AG08395 (cell line): ENCODE measurements around the gene APC.
"Not testable (repeated sequence)": the region's sequence is repeated elsewhere in the genome, so short reads cannot be mapped to it uniquely, and the experiment has no call there.

Source experiments
- DNase-seq: peaks from one replicate; pipeline ENCODE4 v3.0.0; 2012; ENCODE audit warnings: mixed read lengths, low spot score

Gene APC

GRCh38 chr5:112716895-112717294 lies 20.8 kb upstream of the APC start:
- not testable (repeated sequence) for DNase-seq

GRCh38 chr5:112717506-112718082 lies 20.1 kb upstream of the APC start:
- DNase-seq = no peak

DNA sequence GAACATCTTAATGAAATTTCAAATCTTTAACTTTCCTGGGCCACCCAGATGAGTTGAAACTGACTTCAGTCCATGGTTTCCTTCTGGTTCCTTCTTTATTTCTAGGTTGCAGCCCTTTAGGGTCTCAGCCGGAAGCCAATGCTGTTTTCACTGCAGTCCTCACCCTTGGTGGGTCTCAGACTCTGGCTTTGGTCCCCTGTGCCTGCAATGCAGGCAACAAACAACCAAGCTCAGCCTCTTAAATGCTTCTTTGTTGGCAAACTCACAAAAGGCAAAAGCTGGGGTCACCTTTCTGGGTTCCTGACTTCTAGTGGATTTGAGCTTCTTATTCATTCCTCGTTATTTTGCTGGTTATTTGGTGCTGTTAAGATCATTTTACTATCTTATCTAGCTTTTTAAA lies 19.3 kb upstream of the APC start:
- DNase-seq = no peak

- DNase-seq = no peak
These were observed 17.1 kb upstream of the APC start for GRCh38 chr5:112720576-112720975.

DNA sequence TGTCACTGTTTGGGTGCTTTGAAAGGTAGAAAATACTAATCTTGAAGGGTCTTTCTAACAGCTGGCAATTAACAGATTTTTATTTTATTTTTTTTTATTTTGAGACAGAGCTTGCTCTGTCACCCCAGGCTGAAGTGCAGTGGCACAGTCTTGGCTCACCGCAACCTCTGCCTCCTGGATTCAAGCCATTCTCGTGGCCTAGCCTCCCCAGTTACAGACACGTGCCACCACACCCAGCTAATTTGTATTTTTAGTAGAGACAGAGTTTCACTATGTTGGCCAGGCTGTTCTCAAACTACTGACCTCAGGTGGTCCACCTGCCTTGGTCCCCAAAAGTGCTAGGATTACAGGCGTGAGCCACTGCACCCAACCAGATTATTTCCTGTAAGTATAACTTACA lies 12.8 kb upstream of the APC start:
- no peak for DNase-seq

DNA sequence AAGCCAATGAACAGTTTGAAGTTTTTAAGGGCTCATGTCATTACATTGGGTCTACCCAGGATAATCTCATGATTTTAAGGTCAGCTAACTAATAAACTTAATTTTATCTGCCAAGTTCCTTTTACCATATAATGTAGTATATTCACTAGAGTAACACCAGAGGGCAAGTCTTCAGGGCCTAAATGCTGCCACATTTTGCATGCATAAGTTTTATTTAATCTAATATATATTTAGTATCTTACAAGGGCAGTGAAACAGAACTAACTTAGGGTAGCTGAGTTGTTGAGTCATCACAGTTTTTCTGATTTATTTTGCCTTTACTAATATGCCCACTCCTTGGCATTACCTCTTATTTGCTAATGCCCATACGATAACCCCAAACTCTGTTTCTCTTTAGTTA lies 8.1 kb upstream of the APC start:
- DNase-seq = no peak

- DNase-seq = no peak
These were observed 5.6 kb upstream of the APC start for GRCh38 chr5:112732131-112732530.

GRCh38 chr5:112733586-112733985 lies 4.1 kb upstream of the APC start:
- DNase-seq = no peak

DNA sequence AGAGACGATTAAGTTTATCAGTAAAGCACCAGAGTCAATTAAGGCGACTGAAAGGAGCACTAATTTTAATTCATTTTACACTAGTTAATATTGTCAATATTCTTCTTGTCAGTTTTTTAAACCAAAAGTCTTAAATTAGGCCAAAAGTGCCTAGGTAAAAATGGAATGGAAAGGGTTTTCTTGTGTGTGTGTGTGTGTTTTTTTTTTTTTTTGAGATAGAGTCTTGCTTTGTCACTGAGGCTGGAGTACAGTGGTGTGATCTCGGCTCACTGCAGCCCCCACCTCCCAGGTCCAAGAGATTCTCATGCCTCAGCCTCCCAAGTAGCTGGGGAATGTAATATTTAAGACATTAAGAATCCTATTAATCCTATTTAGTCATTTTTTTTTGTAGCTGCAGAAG lies 3.1 kb upstream of the APC start:
- no peak for DNase-seq

DNA sequence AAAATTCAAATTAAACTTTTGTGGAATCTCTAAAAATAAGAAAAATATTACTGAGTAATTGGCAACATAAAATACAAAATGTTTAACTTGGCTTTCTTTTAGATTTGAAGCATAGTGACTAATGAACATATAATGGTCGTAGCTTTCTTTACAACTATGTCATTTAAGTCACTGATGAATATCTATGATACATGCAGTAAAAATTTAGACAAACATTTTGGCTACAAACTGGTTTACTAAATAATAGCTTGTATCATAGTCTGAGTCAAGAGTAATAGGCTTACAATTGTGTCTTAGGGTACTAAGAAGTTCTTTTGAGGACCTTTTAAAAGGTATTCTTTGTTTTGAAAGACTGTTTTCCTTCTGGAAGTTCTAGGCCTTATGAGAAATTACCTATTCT lies 2.0 kb upstream of the APC start:
- peak; percentile 44 for DNase-seq

DNA sequence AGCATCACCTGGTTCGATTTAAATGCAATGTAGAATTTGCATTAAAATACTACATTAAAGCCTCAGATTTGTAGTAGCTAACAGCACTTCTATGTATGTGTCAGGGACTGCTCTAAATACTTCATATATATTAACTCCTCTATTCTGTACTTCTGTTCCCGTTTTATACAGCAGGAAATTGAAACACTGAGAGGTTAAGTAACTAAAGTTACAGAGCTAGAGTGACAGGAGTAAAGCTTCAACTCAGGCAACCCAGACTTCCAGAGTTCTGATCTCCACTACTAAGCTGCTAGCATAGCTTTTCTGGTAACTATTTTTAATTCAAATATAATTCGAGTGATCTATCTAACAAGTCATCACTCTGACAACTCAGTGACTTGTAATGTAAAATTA lies 619 bp upstream of the APC start:
- no peak for DNase-seq

- peak; percentile 3 for DNase-seq
These were observed 491 bp downstream of the APC start for GRCh38 chr5:112738191-112738560.

DNA sequence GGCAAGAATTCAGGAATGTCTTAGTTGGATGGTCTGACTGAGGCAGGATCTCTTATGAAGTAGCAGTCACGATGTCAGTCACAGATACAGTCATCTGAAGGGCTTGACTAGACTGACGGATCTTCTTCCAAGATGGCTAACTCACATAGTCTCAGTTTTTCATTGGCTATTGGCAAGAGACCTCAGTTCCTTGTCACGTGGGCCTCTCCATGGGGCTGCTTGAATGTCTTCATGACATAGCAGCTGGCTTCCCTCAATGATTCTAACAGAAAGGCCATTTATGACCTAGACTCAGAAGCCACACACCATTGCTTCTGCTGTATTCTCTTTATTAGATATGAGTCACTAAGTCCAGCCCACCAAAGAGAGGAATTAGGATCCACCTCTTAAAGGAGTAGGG lies 4.7 kb downstream of the APC start:
- DNase-seq = no peak

DNA sequence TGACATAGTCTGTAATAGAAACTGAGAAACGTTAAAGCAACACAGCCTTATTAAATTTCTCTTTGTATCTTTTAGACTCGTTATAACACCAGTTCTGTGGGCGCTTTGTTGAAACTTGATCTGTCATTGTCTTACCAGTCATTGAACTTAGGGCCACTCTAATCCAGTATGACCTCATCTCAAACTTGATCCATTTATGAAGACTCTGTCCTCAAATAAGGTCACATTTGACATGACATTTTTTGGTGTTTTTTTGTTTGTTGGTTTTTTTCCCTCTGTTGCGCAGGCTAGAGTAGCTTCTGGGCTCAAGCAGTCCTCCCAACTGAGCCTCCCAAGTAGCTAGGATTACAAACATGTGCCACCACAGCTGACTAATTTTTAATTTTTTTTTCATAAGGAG lies 5.9 kb downstream of the APC start:
- no peak for DNase-seq

DNA sequence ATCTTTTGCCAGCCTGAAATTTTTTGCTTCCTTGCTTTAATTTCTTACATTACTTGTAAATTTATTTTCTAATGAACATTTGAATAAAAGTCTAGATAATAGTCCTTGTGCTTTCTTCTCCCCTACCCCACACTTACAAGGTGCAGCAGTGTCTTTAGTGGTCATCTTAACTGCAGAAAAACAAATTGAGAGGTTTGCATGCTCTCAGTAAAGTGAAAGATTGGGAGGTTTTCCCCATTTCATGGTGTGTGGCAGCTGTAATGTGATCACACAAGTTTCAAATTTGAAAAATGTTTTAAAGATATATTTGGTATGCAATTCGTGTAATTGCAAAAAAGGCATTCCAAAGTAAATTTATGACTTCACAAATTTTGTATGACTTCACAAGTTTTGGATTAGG lies 14.7 kb downstream of the APC start:
- DNase-seq = no peak

DNA sequence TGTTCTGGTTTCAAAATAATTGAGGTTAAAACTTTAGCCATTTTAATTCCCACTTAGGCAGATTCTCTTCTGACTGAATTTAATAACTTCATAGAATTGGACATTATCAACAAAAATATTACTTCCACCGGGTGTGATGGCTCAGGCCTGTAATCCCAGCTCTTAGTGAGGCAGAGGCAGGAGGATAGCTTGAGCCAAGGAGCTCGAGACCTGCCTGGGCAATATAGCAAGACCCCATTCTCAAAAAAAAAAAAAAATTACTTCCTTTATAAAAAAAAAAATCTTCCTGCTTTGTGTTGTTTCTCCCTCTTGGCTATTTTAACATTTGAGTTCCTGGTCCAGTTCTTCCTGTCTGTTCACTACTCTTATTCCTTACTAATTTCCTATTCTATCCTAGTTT lies 18.0 kb downstream of the APC start:
- no peak for DNase-seq

DNA sequence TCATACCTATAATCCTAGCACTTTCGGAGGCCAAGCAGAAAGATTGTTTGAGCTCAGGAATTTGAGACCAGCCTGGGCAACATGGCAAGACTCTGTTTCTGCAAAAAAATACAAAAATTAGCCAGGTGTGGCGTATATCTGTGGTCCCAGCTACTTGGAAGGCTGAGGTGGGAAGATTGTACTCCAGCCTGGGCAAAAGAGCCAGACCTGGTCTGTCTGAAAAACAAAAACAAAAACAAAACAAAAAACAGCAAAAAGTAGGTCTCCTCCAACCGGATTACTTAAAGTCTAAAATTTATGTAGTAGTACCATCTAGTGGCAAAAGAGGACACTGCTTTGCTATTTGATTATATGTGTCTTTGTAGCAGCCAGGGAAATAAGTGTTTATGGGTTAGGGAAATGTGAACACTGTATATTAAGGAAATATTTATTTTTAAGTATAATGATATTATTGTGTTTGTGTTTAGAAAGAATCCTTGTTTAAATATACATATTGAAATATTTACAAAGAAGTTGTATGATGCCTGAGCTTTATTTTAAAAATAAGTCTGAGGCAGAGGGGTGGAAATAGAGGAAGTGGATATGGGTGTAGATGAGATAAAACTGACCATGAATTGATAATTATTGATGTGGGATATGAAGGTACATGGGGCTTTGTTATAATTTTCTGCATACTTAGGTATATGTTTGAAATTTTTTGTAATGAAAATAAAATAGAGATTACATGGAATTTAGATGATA lies 20.0 kb downstream of the APC start:
- peak; percentile 60 for DNase-seq

DNA sequence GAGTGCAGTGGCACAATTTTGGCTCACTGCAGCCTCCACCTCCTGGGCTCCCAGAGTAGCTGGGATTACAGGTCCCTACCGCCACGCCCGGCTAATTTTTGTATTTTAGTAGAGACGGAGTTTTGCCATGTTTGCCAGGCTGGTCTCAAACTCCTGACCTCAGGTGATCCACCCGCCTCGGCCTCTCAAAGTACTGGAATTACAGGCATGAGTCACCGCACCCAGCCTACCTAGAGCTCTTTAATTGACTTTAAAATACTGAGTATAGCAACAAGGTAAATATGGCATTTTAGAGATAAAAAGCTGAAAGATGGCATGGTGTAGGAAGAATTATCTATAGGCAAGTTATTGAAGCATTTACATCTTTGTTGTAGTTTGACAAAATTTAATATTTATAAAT lies 21.0 kb downstream of the APC start:
- no peak for DNase-seq

DNA sequence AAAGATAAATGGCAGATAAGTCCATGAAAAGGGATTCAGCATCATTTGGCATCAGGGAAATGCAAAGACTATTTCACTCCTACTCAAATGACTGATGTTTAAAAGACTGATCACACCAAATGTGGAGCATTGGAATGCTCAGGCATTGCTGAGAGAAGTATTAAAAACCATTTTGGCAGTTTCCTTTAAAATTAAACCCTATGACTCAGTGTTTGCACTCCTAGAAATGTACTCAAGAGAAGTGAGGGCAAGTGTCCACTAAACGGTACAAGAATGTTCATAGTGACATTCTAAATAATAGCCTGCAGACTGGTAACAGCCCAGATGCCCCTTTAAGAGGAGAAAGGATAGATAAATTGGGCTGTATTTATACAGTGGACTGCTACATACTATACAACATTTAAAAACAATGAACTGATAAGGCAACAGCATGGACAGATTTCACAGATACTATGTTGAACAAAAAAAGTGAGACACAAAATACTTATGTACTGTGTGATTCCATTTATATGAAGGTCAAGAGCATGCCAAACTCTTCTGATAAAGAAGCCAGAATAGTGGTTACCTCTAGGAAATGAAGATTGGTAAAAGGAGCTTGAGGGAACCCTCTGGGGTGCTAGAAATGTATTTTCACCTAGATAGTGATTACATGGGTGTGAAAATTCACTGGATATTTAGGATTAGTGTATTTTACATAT lies 24.6 kb downstream of the APC start:
- DNase-seq = peak; percentile 46

GRCh38 chr5:112763165-112763564 lies 25.5 kb downstream of the APC start:
- DNase-seq = no peak

GRCh38 chr5:112772124-112772523 lies 34.4 kb downstream of the APC start:
- DNase-seq = peak; percentile 12

- peak; percentile 31 for DNase-seq
These were observed 38.7 kb downstream of the APC start for GRCh38 chr5:112776301-112776856.

GRCh38 chr5:112779531-112779930 lies 41.8 kb downstream of the APC start:
- DNase-seq = peak; percentile 10
